ENCODE data around the gene FOXC2. TPM values are rescaled to one million over a fixed set of nuclear protein-coding genes. Genes with fewer than 3 reads are reported as not detected.

Gene FOXC2
- total RNA-seq, 1 donor: 2.2 TPM

DNA sequence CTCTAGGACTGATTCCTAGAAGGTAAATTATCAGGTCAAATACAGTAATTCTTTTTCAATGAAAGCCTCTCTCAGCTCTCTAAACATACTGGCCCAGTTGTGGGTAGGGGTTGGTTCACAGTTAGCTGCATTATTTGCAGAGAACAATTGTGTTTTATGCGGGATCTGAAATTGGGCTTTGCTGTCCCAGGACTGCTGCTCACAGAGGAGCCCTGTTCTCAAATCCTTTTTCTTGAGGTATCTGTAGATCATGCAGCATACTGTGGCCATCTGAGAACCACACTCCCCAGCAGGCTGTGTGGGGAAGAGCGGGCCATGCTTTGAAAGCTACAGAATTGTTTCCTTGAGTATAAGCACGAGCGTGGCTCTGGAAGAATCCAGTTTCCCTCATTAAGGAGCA lies 29.1 kb upstream of the FOXC2 start:
- Histone ChIP-seq H3K9me3 (ENCODE audit: low read depth, low read length) (no peaks in the 10 kb centered on the region), H3K4me3 (ENCODE audit: insufficient read depth, low read length) (no peak overlapping the region), H4K20me1 (ENCODE audit: insufficient read depth, low read length) (no peaks in the 10 kb centered on the region), H3K4me1 (ENCODE audit: insufficient read depth, low read length) (no peaks in the 10 kb centered on the region), H3K4me2 (ENCODE audit: insufficient read depth, low read length) (no peak overlapping the region), H3K27ac (ENCODE audit: low read depth, low read length) (no peak overlapping the region), H3K27me3 (ENCODE audit: insufficient read depth, low read length) (no peaks in the 10 kb centered on the region), H3K36me3 (ENCODE audit: insufficient read depth, low read length) (peaks cover 47% of the 10 kb centered on the region), H2AFZ (ENCODE audit: low read length) (no peak overlapping the region), H3K79me2 (ENCODE audit: insufficient read depth, low read length) (no peaks in the 10 kb centered on the region)
- peak; percentile 32 for DNase-seq (ENCODE audit: insufficient read length, low spot score, missing footprints)
- no peak for TF ChIP-seq CTCF (IDR thresholded peaks at IDR 0.05; ENCODE audit: extremely low read depth, low read depth, low read length)

DNA sequence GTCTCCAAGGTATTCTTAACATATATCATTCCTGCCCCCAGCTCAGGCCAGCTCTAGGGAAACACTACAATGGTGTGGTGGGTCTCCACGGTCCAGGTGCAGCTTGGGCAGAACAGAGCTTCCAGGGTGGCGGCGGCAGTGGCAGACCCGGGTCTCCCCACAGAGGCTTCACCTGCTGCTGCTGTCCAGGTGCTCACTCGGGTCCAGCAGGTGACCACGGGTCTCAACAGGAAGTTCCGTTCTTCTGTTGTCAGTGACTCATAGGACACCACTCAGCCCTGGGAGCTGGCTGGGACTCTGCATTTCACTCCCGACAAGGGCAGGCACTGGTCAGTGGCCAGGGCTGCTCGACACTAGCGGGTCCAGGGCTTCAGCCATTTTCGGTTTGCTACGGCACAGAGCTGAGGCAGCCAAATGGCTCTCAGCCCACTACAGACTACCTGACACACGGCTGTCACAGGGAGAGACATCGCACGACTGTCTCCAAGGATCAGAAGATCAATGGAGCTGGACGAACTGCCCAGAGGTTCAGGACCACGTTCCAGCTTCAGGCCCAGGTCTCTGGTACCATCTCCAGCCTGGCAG lies 28.3 kb upstream of the FOXC2 start:
- peaks cover 51% of the 10 kb centered on the region for H3K36me3 ChIP-seq (ENCODE audit: insufficient read depth, low read length)
- H3K79me2 ChIP-seq (ENCODE audit: insufficient read depth, low read length): no peaks in the 10 kb centered on the region
- H3K4me1 ChIP-seq (ENCODE audit: insufficient read depth, low read length): no peaks in the 10 kb centered on the region
- no peak overlapping the region for H2AFZ ChIP-seq (ENCODE audit: low read length)
- no peak overlapping the region for H3K4me3 ChIP-seq (ENCODE audit: insufficient read depth, low read length)
- no peaks in the 10 kb centered on the region for H3K9me3 ChIP-seq (ENCODE audit: low read depth, low read length)
- no peak for TF ChIP-seq CTCF (IDR thresholded peaks at IDR 0.05; ENCODE audit: extremely low read depth, low read depth, low read length)
- no peaks in the 10 kb centered on the region for H3K27me3 ChIP-seq (ENCODE audit: insufficient read depth, low read length)
- H3K4me2 ChIP-seq (ENCODE audit: insufficient read depth, low read length): no peak overlapping the region
- no peak overlapping the region for H3K27ac ChIP-seq (ENCODE audit: low read depth, low read length)
- peaks cover 2% of the 10 kb centered on the region for H4K20me1 ChIP-seq (ENCODE audit: insufficient read depth, low read length)
- DNase-seq (ENCODE audit: insufficient read length, low spot score, missing footprints): no peak

GRCh38 chr16:86540894-86541293 lies 25.7 kb upstream of the FOXC2 start:
- Histone ChIP-seq H2AFZ (ENCODE audit: low read length) (no peak overlapping the region), H3K27ac (ENCODE audit: low read depth, low read length) (no peak overlapping the region), H3K9me3 (ENCODE audit: low read depth, low read length) (no peaks in the 10 kb centered on the region), H3K4me1 (ENCODE audit: insufficient read depth, low read length) (no peaks in the 10 kb centered on the region), H4K20me1 (ENCODE audit: insufficient read depth, low read length) (peaks cover 5% of the 10 kb centered on the region), H3K27me3 (ENCODE audit: insufficient read depth, low read length) (no peaks in the 10 kb centered on the region), H3K36me3 (ENCODE audit: insufficient read depth, low read length) (peaks cover 57% of the 10 kb centered on the region), H3K4me2 (ENCODE audit: insufficient read depth, low read length) (no peak overlapping the region), H3K79me2 (ENCODE audit: insufficient read depth, low read length) (peaks cover 2% of the 10 kb centered on the region), H3K4me3 (ENCODE audit: insufficient read depth, low read length) (no peak overlapping the region)
- DNase-seq (ENCODE audit: insufficient read length, low spot score, missing footprints): peak; percentile 69
- TF ChIP-seq CTCF (IDR thresholded peaks at IDR 0.05; ENCODE audit: extremely low read depth, low read depth, low read length): no peak

- H2AFZ ChIP-seq (ENCODE audit: low read length): no peak overlapping the region
- no peak for TF ChIP-seq CTCF (IDR thresholded peaks at IDR 0.05; ENCODE audit: extremely low read depth, low read depth, low read length)
- no peaks in the 10 kb centered on the region for H3K27me3 ChIP-seq (ENCODE audit: insufficient read depth, low read length)
- H3K79me2 ChIP-seq (ENCODE audit: insufficient read depth, low read length): peaks cover 2% of the 10 kb centered on the region
- H4K20me1 ChIP-seq (ENCODE audit: insufficient read depth, low read length): peaks cover 5% of the 10 kb centered on the region
- no peaks in the 10 kb centered on the region for H3K4me1 ChIP-seq (ENCODE audit: insufficient read depth, low read length)
- DNase-seq (ENCODE audit: insufficient read length, low spot score, missing footprints): peak; percentile 49
- H3K27ac ChIP-seq (ENCODE audit: low read depth, low read length): no peak overlapping the region
- H3K4me3 ChIP-seq (ENCODE audit: insufficient read depth, low read length): no peak overlapping the region
- peaks cover 62% of the 10 kb centered on the region for H3K36me3 ChIP-seq (ENCODE audit: insufficient read depth, low read length)
- no peak overlapping the region for H3K4me2 ChIP-seq (ENCODE audit: insufficient read depth, low read length)
- H3K9me3 ChIP-seq (ENCODE audit: low read depth, low read length): no peaks in the 10 kb centered on the region
These were observed 25.1 kb upstream of the FOXC2 start for GRCh38 chr16:86541560-86541959.

Measured in osteoblast (primary cell).